ENCODE data around the gene TRIM8.

TRIM8 gene

DNA sequence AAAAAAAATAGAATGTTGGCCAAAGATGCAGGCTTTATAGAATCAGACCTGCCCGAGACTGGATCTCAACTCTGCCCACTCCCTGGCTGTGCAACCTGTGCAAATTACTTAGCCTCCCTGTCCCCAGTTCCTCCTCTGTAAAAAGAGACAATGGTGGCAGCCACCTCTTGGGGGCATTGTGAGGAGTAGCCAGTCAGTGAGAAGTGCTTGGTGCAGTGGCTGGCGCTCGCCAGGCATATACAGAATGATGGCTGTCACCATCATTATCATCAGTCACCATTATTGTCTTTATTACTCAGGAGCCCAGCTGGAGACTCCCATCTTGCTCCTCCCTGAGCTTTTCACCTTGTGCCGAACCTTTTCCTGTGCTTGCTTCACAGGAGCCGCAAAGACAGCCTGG, 29.4 kb upstream of the TRIM8 start:
- H3K4me3 ChIP-seq (ENCODE audit: insufficient read depth, low read depth, low read length, poor library complexity, severe bottlenecking): no peak overlapping the region
- H3K9me3 ChIP-seq (ENCODE audit: control insufficient read depth, low read length): no peaks in the 10 kb centered on the region
- H3K27me3 ChIP-seq (replicated peaks; ENCODE audit: control insufficient read depth, insufficient read depth, low read length, poor library complexity, severe bottlenecking): no peaks in the 10 kb centered on the region
- peaks cover 37% of the 10 kb centered on the region for H3K36me3 ChIP-seq (ENCODE audit: control insufficient read depth, insufficient read depth, low read length)
- peaks cover 31% of the 10 kb centered on the region for H3K4me1 ChIP-seq (ENCODE audit: control insufficient read depth, insufficient read depth, low read length, poor library complexity, severe bottlenecking)
- H3K27ac ChIP-seq (ENCODE audit: insufficient read depth, low read length, poor library complexity, severe bottlenecking): no peak overlapping the region
- DNase-seq: no peak

DNA sequence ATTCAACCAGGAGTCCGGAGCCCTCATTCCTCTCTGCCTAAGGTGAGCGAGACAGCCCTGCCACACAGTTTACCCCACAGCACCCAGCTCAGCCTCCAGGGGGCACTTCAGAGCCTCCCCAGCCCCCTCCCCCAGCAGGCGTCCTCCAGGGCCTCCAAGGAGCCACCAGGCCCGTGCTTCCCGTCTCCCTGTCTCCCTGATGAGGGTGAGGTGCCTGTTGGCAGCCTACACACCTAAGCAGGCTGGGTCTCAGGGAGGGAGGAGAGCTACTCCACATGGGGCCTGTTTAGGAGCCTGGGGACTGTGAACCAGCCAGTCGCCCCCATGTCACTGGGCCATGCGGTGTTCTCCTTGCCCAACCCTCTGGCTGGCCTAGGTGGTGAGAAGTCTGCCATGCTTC, 28.9 kb upstream of the TRIM8 start:
- H3K9me3 ChIP-seq (ENCODE audit: control insufficient read depth, low read length): no peaks in the 10 kb centered on the region
- H3K4me3 ChIP-seq (ENCODE audit: insufficient read depth, low read depth, low read length, poor library complexity, severe bottlenecking): no peak overlapping the region
- no peak for DNase-seq
- no peaks in the 10 kb centered on the region for H3K27me3 ChIP-seq (replicated peaks; ENCODE audit: control insufficient read depth, insufficient read depth, low read length, poor library complexity, severe bottlenecking)
- peaks cover 40% of the 10 kb centered on the region for H3K36me3 ChIP-seq (ENCODE audit: control insufficient read depth, insufficient read depth, low read length)
- no peak overlapping the region for H3K27ac ChIP-seq (ENCODE audit: insufficient read depth, low read length, poor library complexity, severe bottlenecking)
- peaks cover 31% of the 10 kb centered on the region for H3K4me1 ChIP-seq (ENCODE audit: control insufficient read depth, insufficient read depth, low read length, poor library complexity, severe bottlenecking)

- no peaks in the 10 kb centered on the region for H3K9me3 ChIP-seq (ENCODE audit: control insufficient read depth, low read length)
- DNase-seq: no peak
- H3K36me3 ChIP-seq (ENCODE audit: control insufficient read depth, insufficient read depth, low read length): peaks cover 45% of the 10 kb centered on the region
- no peak overlapping the region for H3K27ac ChIP-seq (ENCODE audit: insufficient read depth, low read length, poor library complexity, severe bottlenecking)
- no peak overlapping the region for H3K4me3 ChIP-seq (ENCODE audit: insufficient read depth, low read depth, low read length, poor library complexity, severe bottlenecking)
- H3K4me1 ChIP-seq (ENCODE audit: control insufficient read depth, insufficient read depth, low read length, poor library complexity, severe bottlenecking): peaks cover 24% of the 10 kb centered on the region
- no peaks in the 10 kb centered on the region for H3K27me3 ChIP-seq (replicated peaks; ENCODE audit: control insufficient read depth, insufficient read depth, low read length, poor library complexity, severe bottlenecking)
Observed at GRCh38 chr10:102616066-102616770, 28.1 kb upstream of the TRIM8 start.

DNA sequence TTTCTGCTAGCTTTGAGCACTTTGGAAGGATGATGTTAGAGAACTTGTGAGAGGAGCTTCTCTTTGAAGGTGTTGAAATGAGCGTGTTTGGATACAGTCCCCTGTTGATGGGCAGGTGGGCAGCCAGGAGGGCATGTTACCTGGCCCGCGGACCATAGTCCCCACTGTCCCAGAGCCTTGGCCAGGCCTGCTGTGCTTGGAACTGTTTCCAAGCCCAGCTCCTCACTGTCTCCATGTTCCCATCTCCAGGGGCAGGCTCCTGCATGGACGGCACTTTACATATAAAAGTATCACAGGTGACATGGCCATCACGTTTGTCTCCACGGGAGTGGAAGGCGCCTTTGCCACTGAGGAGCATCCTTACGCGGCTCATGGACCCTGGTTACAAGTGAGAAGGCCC, 27.2 kb upstream of the TRIM8 start:
- no peak overlapping the region for H3K27ac ChIP-seq (ENCODE audit: insufficient read depth, low read length, poor library complexity, severe bottlenecking)
- H3K4me3 ChIP-seq (ENCODE audit: insufficient read depth, low read depth, low read length, poor library complexity, severe bottlenecking): no peak overlapping the region
- DNase-seq: no peak
- peaks cover 17% of the 10 kb centered on the region for H3K4me1 ChIP-seq (ENCODE audit: control insufficient read depth, insufficient read depth, low read length, poor library complexity, severe bottlenecking)
- H3K36me3 ChIP-seq (ENCODE audit: control insufficient read depth, insufficient read depth, low read length): peaks cover 45% of the 10 kb centered on the region
- H3K9me3 ChIP-seq (ENCODE audit: control insufficient read depth, low read length): no peaks in the 10 kb centered on the region
- no peaks in the 10 kb centered on the region for H3K27me3 ChIP-seq (replicated peaks; ENCODE audit: control insufficient read depth, insufficient read depth, low read length, poor library complexity, severe bottlenecking)

GRCh38 chr10:102617816-102618215, 26.5 kb upstream of the TRIM8 start:
- no peaks in the 10 kb centered on the region for H3K9me3 ChIP-seq (ENCODE audit: control insufficient read depth, low read length)
- no peak overlapping the region for H3K27ac ChIP-seq (ENCODE audit: insufficient read depth, low read length, poor library complexity, severe bottlenecking)
- DNase-seq: no peak
- H3K36me3 ChIP-seq (ENCODE audit: control insufficient read depth, insufficient read depth, low read length): peaks cover 45% of the 10 kb centered on the region
- H3K4me1 ChIP-seq (ENCODE audit: control insufficient read depth, insufficient read depth, low read length, poor library complexity, severe bottlenecking): peaks cover 10% of the 10 kb centered on the region
- no peak overlapping the region for H3K4me3 ChIP-seq (ENCODE audit: insufficient read depth, low read depth, low read length, poor library complexity, severe bottlenecking)
- H3K27me3 ChIP-seq (replicated peaks; ENCODE audit: control insufficient read depth, insufficient read depth, low read length, poor library complexity, severe bottlenecking): no peaks in the 10 kb centered on the region

DNA sequence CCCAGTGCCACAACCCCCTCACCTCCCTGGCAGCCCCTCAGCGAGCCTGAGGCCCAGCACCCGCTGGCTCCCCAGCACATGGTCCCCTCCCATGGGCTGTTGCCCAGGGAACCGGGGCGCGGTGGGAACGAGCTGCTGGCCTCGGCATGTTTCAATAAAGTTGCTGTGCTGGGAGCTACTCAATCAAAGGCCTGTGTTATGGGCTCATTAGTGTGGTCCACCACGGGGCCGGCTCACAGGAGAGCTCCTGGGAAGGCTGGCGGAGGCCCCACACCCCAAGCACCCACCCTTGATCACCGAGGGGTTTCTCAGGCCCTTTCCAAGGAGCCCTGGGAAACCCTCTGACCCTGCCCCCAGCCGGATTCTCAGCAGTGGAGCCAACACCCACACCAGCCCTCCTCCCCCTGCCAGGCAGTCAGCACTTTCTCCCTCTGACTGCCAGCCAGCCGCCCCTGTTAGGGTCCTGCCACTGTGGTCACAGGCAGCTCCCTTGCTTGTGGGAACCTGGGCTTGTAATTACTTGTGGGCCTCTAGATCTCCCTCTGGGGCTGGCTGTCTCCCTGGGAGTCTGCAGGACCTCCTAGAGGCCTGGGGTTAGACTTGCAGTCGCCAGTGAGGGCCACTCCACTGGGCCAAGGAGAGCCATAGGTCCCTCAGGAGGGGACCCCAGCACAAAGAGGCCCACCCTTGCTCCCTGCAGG, 24.8 kb upstream of the TRIM8 start:
- no peaks in the 10 kb centered on the region for H3K4me1 ChIP-seq (ENCODE audit: control insufficient read depth, insufficient read depth, low read length, poor library complexity, severe bottlenecking)
- DNase-seq: no peak
- peaks cover 45% of the 10 kb centered on the region for H3K36me3 ChIP-seq (ENCODE audit: control insufficient read depth, insufficient read depth, low read length)
- H3K9me3 ChIP-seq (ENCODE audit: control insufficient read depth, low read length): no peaks in the 10 kb centered on the region
- no peak overlapping the region for H3K27ac ChIP-seq (ENCODE audit: insufficient read depth, low read length, poor library complexity, severe bottlenecking)
- no peaks in the 10 kb centered on the region for H3K27me3 ChIP-seq (replicated peaks; ENCODE audit: control insufficient read depth, insufficient read depth, low read length, poor library complexity, severe bottlenecking)
- no peak overlapping the region for H3K4me3 ChIP-seq (ENCODE audit: insufficient read depth, low read depth, low read length, poor library complexity, severe bottlenecking)

- no peak for DNase-seq
- peaks cover 43% of the 10 kb centered on the region for H3K36me3 ChIP-seq (ENCODE audit: control insufficient read depth, insufficient read depth, low read length)
- H3K9me3 ChIP-seq (ENCODE audit: control insufficient read depth, low read length): no peaks in the 10 kb centered on the region
- H3K4me1 ChIP-seq (ENCODE audit: control insufficient read depth, insufficient read depth, low read length, poor library complexity, severe bottlenecking): no peaks in the 10 kb centered on the region
- H3K4me3 ChIP-seq (ENCODE audit: insufficient read depth, low read depth, low read length, poor library complexity, severe bottlenecking): no peak overlapping the region
- no peaks in the 10 kb centered on the region for H3K27me3 ChIP-seq (replicated peaks; ENCODE audit: control insufficient read depth, insufficient read depth, low read length, poor library complexity, severe bottlenecking)
- H3K27ac ChIP-seq (ENCODE audit: insufficient read depth, low read length, poor library complexity, severe bottlenecking): no peak overlapping the region
Observed at GRCh38 chr10:102620138-102620590, 24.1 kb upstream of the TRIM8 start.

- Histone ChIP-seq H3K9me3 (ENCODE audit: control insufficient read depth, low read length) (no peaks in the 10 kb centered on the region), H3K36me3 (ENCODE audit: control insufficient read depth, insufficient read depth, low read length) (peaks cover 36% of the 10 kb centered on the region), H3K27me3 (replicated peaks; ENCODE audit: control insufficient read depth, insufficient read depth, low read length, poor library complexity, severe bottlenecking) (no peaks in the 10 kb centered on the region), H3K4me3 (ENCODE audit: insufficient read depth, low read depth, low read length, poor library complexity, severe bottlenecking) (no peak overlapping the region), H3K4me1 (ENCODE audit: control insufficient read depth, insufficient read depth, low read length, poor library complexity, severe bottlenecking) (no peaks in the 10 kb centered on the region), H3K27ac (ENCODE audit: insufficient read depth, low read length, poor library complexity, severe bottlenecking) (no peak overlapping the region)
- DNase-seq: no peak
Observed at GRCh38 chr10:102620591-102621442, 23.5 kb upstream of the TRIM8 start.

- no peak for DNase-seq
- Histone ChIP-seq H3K4me1 (ENCODE audit: control insufficient read depth, insufficient read depth, low read length, poor library complexity, severe bottlenecking) (no peaks in the 10 kb centered on the region), H3K4me3 (ENCODE audit: insufficient read depth, low read depth, low read length, poor library complexity, severe bottlenecking) (no peak overlapping the region), H3K27me3 (replicated peaks; ENCODE audit: control insufficient read depth, insufficient read depth, low read length, poor library complexity, severe bottlenecking) (no peaks in the 10 kb centered on the region), H3K9me3 (ENCODE audit: control insufficient read depth, low read length) (no peaks in the 10 kb centered on the region), H3K27ac (ENCODE audit: insufficient read depth, low read length, poor library complexity, severe bottlenecking) (no peak overlapping the region), H3K36me3 (ENCODE audit: control insufficient read depth, insufficient read depth, low read length) (peaks cover 28% of the 10 kb centered on the region)
Observed at GRCh38 chr10:102621443-102622325, 22.6 kb upstream of the TRIM8 start.
